ENCODE data around the gene TMEM167B. TPM values are rescaled to one million over a fixed set of nuclear protein-coding genes. Genes with fewer than 3 reads are reported as not detected.

Gene TMEM167B
- total RNA-seq, 1 experiment from 2014 or later = 21.4 TPM

GRCh38 chr1:109083923-109084322 lies 6.6 kb upstream of the TMEM167B start:
- H4K20me1 ChIP-seq (ENCODE audit: insufficient read depth) = no peaks in the 10 kb centered on the region
- no peaks in the 10 kb centered on the region for H3K27me3 ChIP-seq (ENCODE audit: insufficient read depth, low read length)
- no peak overlapping the region for H2AFZ ChIP-seq (ENCODE audit: low read depth, low read length, poor library complexity, severe bottlenecking)
- no peak for ATAC-seq
- BruUV-seq (replicated peaks) = no TSS peak
- RAD21 ChIA-PET (ENCODE audit: low non-redundant PET in 1 of 2, low total read pairs in 2 of 2, uncharacterized antibody in 2 of 2, unreplicated experiment in 2 of 2) = no interaction called here
- H3K9ac ChIP-seq (ENCODE audit: low read length) = no peak overlapping the region
- no peak overlapping the region for H3K4me3 ChIP-seq (replicated peaks in 1 of 2; ENCODE audit: low read depth in 1 of 2, low read length in 2 of 2)
- H3K27ac ChIP-seq (ENCODE audit: low read depth, low read length) = no peak overlapping the region
- H3K36me3 ChIP-seq (ENCODE audit: control insufficient read depth in 1 of 2, insufficient read depth in 2 of 2, low read length in 2 of 2) = no peaks in the 10 kb centered on the region
- H3K9me3 ChIP-seq (ENCODE audit: control insufficient read depth in 1 of 2, insufficient read depth in 1 of 2, low read depth in 1 of 2, low read length in 2 of 2) = no peaks in the 10 kb centered on the region
- H3K79me2 ChIP-seq (ENCODE audit: insufficient read depth, low read length) = no peaks in the 10 kb centered on the region
- TF ChIP-seq SRF (IDR thresholded peaks at IDR 0.05; ENCODE audit: low read depth) = no peak
- TF ChIP-seq EZH2phosphoT487 (IDR thresholded peaks at IDR 0.05; ENCODE audit: borderline replicate concordance) = no peak
- TF ChIP-seq ELF1 (IDR thresholded peaks at IDR 0.05; ENCODE audit: borderline replicate concordance, low read depth) = no peak
- TF ChIP-seq ZBTB33 (IDR thresholded peaks at IDR 0.05; ENCODE audit: extremely low read depth, insufficient replicate concordance, low read length) = no peak
- TF ChIP-seq ATF3 (IDR thresholded peaks at IDR 0.05) = no peak
- no peak for TF ChIP-seq YY1 (IDR thresholded peaks at IDR 0.05; ENCODE audit: extremely low read depth, insufficient replicate concordance, low read depth, low read length)
- TF ChIP-seq ZFX (IDR thresholded peaks at IDR 0.05) = no peak
- TF ChIP-seq SP1 (IDR thresholded peaks at IDR 0.05; ENCODE audit: low read depth) = no peak
- TF ChIP-seq JUND (IDR thresholded peaks at IDR 0.05) = no peak
- TF ChIP-seq SIN3A (IDR thresholded peaks at IDR 0.05; ENCODE audit: low read depth) = no peak
- TF ChIP-seq POLR2A (IDR thresholded peaks at IDR 0.05; ENCODE audit: borderline replicate concordance, extremely low read depth, insufficient read depth, insufficient read length) = no peak
- TF ChIP-seq EZH2 (IDR thresholded peaks at IDR 0.05) = no peak
- no peak for TF ChIP-seq CBX3 (IDR thresholded peaks at IDR 0.05; ENCODE audit: low read depth)
- DNase-seq (ENCODE audit: low read depth, low spot score) = no peak
- POLR2A ChIA-PET = interaction anchor here (2.6 kb wide), 1 partner anchor 16 kb away, joined by 10 read pairs; no protein-coding TSS in a partner anchor
- peaks cover 12 to 15% of the 10 kb centered on the region in 2 experiments for H3K4me1 ChIP-seq (ENCODE audit: control insufficient read depth in 1 of 2, insufficient read depth in 2 of 2, low read length in 2 of 2)
- CTCF ChIA-PET = no interaction called here
- intact Hi-C loops (cut with micrococcal nuclease) = no loop called here
- no peak overlapping the region for H3K4me2 ChIP-seq (ENCODE audit: low read length)
- no peaks in the 10 kb centered on the region for H3K9me2 ChIP-seq (ENCODE audit: insufficient read depth)
